ENCODE results near the gene KRT23. TPM values are rescaled to one million over a fixed set of nuclear protein-coding genes. Genes with fewer than 3 reads are reported as not detected.

KRT23 gene
- total and polyA plus RNA-seq, 11 donors: 0.16 TPM; not detected in 10

DNA sequence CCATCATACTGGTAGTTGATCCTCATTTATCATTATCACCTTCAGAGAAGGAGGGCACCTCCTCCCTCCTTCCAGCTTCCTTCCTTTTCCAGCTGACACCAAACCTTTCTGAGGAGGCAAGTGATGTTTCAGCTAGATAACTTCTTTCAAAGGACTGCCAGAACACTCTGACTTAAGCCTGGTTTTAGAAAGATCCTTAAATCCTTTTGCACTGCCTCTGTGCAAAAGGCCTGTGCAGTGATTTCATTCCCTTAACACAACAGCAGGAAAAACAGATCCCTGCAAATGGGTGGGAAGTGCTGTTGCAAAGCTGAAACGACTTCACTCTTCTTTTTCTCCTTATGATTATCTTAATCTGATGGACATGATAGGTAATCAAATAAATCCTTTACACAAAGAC, 7.1 kb upstream of the KRT23 start:
- H3K36me3 ChIP-seq: no peaks in the 10 kb centered on the region
- WGBS, 4 donors: 16 to 38% (median 22%) methylated on average over 1 of the region's 1 CpG
- no peak for DNase-seq
- H3K9me3 ChIP-seq: no peaks in the 10 kb centered on the region
- no peak overlapping the region for H3K4me3 ChIP-seq
- H3K4me1 ChIP-seq: no peaks in the 10 kb centered on the region
- intact Hi-C loops (cut with DNase I): no loop called here
- no peak for ATAC-seq
- no peak for TF ChIP-seq POLR2A (IDR thresholded peaks at IDR 0.05)
- TF ChIP-seq, protein P1, sequence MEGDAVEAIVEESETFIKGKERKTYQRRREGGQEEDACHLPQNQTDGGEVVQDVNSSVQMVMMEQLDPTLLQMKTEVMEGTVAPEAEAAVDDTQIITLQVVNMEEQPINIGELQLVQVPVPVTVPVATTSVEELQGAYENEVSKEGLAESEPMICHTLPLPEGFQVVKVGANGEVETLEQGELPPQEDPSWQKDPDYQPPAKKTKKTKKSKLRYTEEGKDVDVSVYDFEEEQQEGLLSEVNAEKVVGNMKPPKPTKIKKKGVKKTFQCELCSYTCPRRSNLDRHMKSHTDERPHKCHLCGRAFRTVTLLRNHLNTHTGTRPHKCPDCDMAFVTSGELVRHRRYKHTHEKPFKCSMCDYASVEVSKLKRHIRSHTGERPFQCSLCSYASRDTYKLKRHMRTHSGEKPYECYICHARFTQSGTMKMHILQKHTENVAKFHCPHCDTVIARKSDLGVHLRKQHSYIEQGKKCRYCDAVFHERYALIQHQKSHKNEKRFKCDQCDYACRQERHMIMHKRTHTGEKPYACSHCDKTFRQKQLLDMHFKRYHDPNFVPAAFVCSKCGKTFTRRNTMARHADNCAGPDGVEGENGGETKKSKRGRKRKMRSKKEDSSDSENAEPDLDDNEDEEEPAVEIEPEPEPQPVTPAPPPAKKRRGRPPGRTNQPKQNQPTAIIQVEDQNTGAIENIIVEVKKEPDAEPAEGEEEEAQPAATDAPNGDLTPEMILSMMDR (IDR thresholded peaks at IDR 0.05): no peak
- peaks cover 0 to 33% (median 13%) of the 10 kb centered on the region in 9 donors for H3K27me3 ChIP-seq
- no peak overlapping the region for H3K27ac ChIP-seq

GRCh38 chr17:40942553-40942952, 5.1 kb upstream of the KRT23 start:
- Histone ChIP-seq H3K27me3 (peaks cover 0 to 23% (median 4%) of the 10 kb centered on the region in 9 donors), H3K4me1 (no peaks in the 10 kb centered on the region), H3K9me3 (no peaks in the 10 kb centered on the region), H3K36me3 (no peaks in the 10 kb centered on the region), H3K4me3 (no peak overlapping the region), H3K27ac (no peak overlapping the region)
- DNase-seq (no peak), ATAC-seq (no peak)
- 72 to 80% (median 77%) methylated on average over 3 of the region's 3 CpGs for WGBS, 4 donors
- TF ChIP-seq, protein P1 (IDR thresholded peaks at IDR 0.05): no peak
- TF ChIP-seq POLR2A (IDR thresholded peaks at IDR 0.05): no peak
- intact Hi-C loops (cut with DNase I): no loop called here

DNA sequence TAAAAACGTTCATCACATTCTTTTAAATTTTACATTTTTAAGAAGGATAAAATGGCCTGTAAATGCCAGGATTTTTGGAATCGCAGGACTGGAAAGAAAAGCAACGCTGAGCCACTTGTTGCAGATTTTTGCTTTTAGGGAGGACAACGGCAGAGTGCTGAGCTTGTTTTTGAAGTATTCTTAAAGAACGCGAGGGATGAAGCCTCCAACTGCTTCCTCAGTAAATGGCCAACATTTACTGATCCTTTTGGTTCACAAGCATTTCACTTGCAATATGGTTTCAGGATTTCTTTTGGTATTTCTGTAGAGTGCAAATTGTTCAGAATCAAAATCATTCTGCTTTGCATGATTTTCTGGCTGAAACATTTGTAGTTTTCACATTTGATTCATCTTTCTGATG, 2.8 kb upstream of the KRT23 start:
- TF ChIP-seq, protein P1 (IDR thresholded peaks at IDR 0.05): no peak
- TF ChIP-seq POLR2A (IDR thresholded peaks at IDR 0.05): no peak
- Histone ChIP-seq H3K27ac (no peak overlapping the region), H3K36me3 (no peaks in the 10 kb centered on the region), H3K4me3 (no peak overlapping the region), H3K27me3 (peaks cover 0 to 8% (median 0%) of the 10 kb centered on the region in 9 donors), H3K4me1 (no peaks in the 10 kb centered on the region), H3K9me3 (no peaks in the 10 kb centered on the region)
- 72 to 80% (median 76%) methylated on average over 6 of the region's 6 CpGs for WGBS, 4 donors
- no peak for DNase-seq
- no peak for ATAC-seq
- intact Hi-C loops (cut with DNase I): no loop called here

GRCh38 chr17:40938981-40939380, 1.5 kb upstream of the KRT23 start:
- ATAC-seq: no peak
- H3K4me1 ChIP-seq: no peaks in the 10 kb centered on the region
- H3K4me3 ChIP-seq: no peak overlapping the region
- WGBS, 4 donors: 84 to 92% (median 90%) methylated on average over 3 of the region's 3 CpGs
- no peaks in the 10 kb centered on the region for H3K9me3 ChIP-seq
- intact Hi-C loops (cut with DNase I): no loop called here
- no peak overlapping the region for H3K27ac ChIP-seq
- no peaks in the 10 kb centered on the region for H3K36me3 ChIP-seq
- DNase-seq: no peak
- peaks cover 0 to 11% (median 0%) of the 10 kb centered on the region in 9 donors for H3K27me3 ChIP-seq
- TF ChIP-seq, protein P1 (IDR thresholded peaks at IDR 0.05): no peak
- TF ChIP-seq POLR2A (IDR thresholded peaks at IDR 0.05): no peak
